ENCODE data around the gene TSPAN18.

Gene TSPAN18

GRCh38 chr11:44906649-44907048, 179.9 kb downstream of the TSPAN18 start:
- no peak for TF ChIP-seq CTCF (IDR thresholded peaks at IDR 0.05)

DNA sequence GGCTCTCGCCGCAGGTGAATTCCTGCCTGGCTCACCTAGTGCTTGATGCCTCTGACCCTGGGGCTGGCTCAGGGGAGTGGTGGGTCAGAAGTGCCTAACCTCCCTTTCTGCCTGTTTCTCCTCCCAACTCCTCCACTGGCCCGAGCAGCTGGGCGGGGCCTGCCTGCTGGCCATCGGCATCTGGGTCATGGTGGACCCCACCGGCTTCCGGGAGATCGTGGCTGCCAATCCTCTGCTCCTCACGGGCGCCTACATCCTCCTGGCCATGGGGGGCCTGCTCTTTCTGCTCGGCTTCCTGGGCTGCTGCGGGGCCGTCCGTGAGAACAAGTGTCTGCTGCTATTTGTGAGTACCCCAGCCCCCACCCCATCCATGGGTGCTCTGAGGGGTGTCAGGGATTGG, 182.8 kb downstream of the TSPAN18 start:
- TF ChIP-seq CTCF (IDR thresholded peaks at IDR 0.05): no peak

DNA sequence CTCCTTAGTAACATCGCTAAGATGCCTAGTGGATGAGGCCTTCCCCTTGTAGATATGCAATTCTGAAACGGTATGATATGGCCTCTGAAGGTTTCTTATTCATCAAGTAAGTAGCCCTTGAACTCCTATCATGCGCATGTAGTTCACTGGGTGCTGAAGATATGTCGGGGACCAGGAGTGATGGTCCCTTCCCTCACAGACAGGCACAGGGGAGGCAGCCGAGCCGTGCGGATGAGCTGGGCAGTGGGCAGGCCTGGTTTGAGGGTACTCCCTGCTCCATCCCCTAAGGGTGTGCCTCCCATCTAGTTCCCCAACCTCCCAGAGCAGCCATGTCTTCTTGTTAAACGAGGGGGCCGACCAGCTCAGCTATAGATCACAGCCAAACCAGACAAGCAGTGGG, 183.8 kb downstream of the TSPAN18 start:
- TF ChIP-seq CTCF (IDR thresholded peaks at IDR 0.05): no peak

DNA sequence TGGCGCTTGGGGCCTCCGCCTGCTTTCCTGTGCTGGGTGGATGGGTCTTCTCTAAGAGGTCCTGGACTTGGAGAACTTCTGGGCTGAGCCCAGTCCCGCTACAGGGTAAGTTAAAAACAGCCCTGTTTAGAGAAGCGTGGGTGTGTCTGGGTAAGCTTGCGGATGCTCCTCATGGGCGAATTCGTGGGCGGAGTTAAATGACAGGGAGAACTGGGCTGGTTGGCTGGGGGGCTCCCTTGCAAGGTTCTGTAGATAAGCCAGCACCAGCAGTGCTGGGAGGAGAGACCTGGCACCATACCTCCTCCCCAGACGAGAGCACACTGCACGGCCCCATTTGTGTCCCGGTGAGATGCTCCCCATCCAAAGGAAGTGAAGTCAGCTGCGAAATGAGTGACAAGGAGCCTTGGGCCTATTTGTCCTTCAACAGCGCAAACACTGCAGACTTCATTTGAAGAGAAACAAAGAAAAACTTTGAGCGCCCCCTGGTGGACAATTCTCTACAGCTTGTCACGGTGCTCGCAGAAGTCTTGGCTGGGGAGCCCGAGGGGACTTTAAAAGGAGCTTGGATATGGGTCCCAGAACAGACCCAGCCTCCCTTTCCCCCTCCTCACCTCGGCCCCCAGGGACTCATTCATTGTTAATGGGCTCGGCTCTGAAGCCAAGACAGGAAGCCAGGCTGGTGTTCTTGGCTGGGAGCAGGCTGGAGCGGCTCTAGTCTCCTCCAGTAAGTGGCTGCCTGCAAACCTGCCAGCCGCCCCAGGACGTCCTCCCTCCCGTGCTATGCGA, 184.5 kb downstream of the TSPAN18 start:
- peak; percentile 76 for TF ChIP-seq CTCF (IDR thresholded peaks at IDR 0.05)

DNA sequence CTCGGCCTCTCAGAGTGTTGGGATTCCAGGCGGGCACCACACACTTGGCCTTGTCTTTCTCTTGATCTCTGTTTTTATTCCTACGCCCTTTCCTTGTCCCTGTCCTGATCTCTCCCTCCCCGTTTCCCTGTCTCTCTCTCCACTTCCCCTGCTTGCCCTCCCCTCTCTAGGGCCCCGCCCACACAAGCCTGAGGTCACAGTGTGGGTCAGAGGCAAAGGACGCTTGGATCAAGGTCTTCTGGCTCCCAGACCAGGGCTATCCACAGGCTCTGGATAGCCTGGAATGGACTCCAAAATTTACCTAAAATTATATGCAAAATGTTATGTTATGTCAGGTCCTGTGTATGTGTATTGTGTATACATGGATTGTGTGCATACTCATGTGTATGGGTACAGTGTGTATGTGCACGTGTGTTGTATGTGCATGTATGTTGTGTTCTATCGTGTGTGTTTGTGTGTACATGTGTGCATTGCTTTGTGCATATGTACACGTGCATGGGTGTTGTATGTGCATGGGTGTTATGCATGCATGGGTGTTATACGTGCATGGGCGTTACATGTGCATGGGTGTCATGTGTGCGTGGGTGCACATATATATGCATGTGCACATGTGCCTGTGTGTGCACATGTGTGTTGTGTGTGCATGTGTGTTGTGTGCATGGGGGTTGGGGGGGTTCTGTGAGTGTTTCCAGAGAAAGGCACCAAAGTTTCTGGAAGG, 185.7 kb downstream of the TSPAN18 start:
- TF ChIP-seq CTCF (IDR thresholded peaks at IDR 0.05): no peak

GRCh38 chr11:44913502-44913901, 186.7 kb downstream of the TSPAN18 start:
- TF ChIP-seq CTCF (IDR thresholded peaks at IDR 0.05): no peak

DNA sequence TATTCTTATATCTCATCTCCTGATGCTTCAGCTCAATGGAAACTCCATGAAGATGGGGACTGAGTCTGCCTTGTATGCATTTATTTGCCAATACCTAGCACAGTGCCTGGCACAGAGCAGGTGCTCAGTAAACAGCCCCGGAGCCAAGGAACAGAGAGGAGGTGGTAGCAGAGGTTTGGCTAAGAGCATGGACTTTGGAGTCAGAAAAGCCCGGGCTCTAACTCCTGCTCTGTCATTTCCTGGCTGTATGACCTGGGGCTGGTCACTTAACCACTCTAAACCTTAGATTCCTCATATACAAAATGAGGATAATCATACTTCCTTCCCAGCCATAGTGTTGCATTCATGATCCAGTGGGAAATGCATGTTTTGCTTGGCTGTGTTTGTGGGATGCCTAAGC, 187.3 kb downstream of the TSPAN18 start:
- no peak for TF ChIP-seq CTCF (IDR thresholded peaks at IDR 0.05)
